DLD1 (cell line): Measurements from ENCODE around the gene FKBP4.

Experiments
- in situ Hi-C: cut with HindIII; loops from 2 replicates; pipeline ENCODE4 v1.10.0; 2017; ENCODE audit warnings: low sequenced_read_pairs

The FKBP4 gene

DNA sequence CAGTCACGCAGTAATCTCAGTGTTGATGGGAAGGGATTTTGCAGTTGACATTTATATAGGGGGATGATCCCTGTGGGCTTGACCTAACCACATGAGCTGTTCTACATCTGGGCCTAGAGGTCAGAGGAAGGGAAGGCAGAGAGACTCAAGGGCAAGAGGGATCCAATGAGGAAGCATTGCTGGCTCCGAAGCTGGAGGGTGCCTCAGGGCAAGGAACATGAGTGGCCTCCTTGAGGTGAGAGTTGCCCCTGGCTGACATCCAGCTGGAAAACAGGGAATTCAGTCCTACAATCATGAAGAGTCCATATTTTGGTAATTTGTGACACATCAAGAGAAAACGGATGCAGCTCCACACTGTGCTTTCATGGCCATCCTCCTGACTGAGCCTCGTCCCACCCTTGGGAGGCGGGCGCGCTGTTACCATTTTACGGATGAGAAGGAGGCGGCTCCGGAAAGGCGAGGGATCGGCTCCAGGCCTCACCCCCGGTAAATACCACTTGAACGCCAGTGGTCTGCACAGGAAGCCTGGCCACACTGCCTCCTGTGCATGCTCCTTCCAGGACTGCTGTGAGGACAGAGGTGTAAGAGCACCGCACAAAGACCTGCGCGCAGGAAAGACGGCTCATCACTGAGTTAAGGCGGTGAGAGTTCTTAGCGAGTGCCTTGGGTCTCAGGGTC is 18.5 kb upstream of the FKBP4 start:
- in situ Hi-C loops = no loop called here

GRCh38 chr12:2779281-2779680 is 15.5 kb upstream of the FKBP4 start:
- in situ Hi-C loops = no loop called here

GRCh38 chr12:2783936-2784600 is 10.7 kb upstream of the FKBP4 start:
- in situ Hi-C loops = no loop called here

GRCh38 chr12:2785017-2785416 is 9.8 kb upstream of the FKBP4 start:
- in situ Hi-C loops = no loop called here

DNA sequence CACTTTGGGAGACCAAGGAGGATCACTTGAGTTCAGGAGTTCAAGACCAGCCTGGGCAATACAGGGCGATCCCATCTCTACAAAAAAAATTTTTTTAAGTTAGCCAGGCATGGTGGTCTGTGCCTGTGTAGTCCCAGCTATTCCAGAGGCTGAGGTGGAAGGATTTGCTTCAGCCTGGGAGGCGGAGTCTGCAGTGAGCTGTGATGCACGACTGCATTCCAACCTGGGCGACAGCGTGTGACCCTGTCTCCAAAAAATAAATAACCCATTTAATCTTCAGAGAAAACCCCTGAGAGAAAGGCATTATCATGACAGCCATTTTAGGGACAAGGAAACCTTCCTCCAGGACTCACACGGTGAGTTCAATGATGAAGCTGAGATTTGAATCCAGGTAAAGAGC is 3.7 kb upstream of the FKBP4 start:
- in situ Hi-C loops = no loop called here

DNA sequence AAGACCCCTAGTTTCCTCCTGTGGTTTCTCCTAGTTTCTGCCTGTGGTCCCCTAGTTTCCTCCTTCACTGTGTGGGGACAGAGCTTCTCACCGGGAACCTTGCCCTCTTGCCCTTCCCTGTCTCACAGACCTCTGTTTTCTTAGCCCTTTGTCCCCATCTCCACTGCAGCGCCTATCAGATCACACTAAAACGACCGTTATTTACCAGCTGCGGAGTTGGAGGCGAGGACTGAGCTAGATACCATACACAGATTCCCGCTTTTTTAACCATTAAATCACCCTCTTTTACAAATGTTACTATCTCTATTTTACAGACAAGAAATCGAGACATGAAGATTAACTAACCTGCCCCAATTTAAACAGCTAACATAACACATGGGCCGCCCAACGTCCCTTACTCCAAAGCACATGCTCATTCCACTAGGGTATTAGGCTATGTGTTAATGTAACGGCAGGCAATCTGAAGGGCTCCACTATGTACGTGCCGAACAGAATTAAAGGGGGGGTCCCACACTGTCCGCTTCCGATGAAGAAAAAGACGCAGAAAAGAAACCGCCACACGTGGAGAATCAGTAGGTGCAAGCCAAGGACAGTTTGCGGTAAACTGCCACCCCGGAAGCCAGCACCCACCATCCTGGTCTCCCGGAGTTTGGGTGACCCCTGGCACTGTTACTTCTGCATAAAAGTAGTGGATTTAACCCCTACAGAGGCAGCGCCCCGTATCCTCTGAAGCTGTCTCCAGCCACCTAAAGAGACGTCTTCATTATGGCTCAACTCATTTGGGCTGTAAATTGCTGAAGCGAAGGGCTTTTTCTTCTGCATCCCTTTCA is 1.9 kb upstream of the FKBP4 start:
- in situ Hi-C loops = no loop called here

DNA sequence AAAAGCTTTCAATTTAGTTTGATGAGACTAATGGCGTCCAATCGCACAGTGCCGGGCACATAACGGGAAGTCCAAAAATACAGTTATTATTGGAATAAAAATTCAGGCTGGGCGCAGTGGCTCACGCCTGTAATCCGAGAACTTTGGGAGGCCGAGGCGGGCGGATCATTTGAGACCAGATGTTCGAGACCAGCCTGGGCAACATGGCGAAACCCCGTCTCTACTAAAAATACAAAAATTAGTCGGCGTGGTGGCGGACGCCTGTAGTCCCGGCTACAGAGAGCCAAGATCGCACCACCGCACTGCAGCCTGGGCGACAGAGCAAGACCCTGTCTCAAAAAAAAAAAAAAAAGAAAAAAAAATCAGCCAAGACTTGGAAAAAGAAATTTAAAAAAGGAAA is 1.2 kb upstream of the FKBP4 start:
- in situ Hi-C loops = no loop called here

DNA sequence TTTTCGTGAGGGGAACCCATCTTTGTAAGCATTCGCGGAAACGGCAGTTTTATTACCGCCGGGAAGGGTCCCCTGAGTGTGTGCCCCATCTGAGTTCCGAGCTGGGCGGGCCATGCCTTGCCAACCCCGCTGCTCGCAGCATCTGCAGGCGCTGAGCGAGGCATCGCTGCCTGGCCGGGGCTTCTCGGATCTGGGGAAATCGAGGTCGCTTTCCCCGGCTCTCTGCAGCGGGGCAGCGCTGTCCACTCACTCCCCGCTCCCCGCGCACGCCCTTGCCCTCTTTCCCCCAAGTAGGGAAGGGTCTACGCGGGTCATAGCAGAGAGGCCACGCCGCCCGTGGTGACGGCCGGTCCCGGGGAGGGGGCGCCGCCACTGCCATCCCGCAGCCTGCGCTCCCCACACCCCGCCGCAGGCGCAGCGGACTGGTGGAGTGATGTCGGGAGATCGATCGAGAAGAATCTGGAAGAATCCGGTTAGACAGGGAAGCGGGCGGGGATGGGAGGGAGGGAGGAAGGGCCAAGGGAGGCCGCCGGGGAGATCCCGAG is 507 bp upstream of the FKBP4 start:
- in situ Hi-C loops = no loop called here

DNA sequence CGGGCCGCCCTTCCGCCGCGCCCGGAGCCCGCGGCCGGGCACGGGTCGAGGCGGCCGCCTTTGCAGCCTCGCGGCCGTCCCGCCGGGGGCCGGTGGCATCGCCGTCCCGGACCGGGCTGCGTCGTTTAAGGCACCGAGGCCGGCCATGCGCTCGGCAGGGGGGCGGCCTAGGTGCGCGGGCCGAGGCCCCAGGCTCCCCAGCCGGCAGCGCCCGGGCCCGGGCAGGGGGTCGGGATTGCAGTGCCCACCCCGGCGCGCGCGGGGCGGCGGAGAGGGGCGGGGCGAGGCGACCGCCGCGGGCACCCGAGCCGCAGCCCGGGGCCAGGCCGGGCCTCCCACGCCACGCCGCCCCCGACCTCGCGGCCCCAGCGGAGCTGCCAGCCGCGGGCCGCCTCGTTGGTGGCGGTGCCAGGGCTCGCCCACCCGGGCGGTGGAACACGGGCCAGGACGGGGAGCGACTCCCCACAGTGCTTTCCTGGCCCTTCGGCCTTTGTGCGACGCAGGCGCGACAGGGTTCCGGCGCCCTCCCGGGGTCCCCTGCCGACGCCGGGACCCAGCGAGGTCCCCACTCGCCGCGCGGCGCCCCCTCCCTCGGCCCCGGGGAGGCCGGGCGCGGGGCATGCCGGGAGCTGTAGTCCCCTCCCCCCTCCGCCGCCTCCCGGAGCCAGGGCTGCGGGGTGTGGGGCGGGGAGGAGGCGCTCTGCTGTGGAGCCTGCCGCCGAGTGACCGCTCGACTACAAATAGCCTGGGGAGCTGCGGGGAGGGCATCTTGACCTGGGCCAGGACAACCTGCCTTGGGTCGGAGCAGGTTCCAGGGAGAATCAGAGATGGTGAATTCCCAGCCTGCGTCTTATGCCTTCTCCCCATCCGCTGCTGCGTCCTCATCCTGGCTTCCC is 769 bp downstream of the FKBP4 start:
- in situ Hi-C loops = no loop called here

GRCh38 chr12:2796187-2796666 is 1.5 kb downstream of the FKBP4 start:
- in situ Hi-C loops = no loop called here

DNA sequence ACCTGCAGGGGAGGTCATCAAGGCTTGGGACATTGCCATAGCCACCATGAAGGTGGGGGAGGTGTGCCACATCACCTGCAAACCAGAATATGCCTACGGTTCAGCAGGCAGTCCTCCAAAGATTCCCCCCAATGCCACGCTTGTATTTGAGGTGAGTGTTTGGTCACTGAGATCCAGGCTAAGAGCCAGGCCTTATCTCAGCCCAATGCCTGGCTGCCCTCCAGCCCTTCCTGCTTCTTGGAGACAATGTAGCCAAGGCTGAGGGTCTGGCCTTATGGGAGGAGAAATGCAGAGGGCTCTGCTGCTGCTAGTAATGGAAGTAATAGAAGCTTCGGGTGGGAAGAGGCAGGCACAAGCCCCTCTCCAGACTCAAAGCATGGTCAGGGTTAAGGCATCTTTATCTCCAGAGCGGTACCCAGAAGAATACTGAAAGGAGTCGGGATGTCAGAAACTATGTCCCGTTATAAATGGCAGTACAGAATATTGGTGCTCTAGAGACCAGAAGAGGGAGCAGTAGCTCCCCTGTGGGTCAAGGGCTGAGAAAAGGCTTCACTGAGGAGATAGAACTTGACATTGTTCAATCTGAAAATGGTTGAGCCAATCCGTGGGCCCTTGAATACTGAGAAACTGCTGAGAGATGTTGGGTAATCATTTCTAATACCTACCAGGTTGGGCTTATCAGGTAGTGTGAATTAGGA is 3.1 kb downstream of the FKBP4 start:
- in situ Hi-C loops = no loop called here

DNA sequence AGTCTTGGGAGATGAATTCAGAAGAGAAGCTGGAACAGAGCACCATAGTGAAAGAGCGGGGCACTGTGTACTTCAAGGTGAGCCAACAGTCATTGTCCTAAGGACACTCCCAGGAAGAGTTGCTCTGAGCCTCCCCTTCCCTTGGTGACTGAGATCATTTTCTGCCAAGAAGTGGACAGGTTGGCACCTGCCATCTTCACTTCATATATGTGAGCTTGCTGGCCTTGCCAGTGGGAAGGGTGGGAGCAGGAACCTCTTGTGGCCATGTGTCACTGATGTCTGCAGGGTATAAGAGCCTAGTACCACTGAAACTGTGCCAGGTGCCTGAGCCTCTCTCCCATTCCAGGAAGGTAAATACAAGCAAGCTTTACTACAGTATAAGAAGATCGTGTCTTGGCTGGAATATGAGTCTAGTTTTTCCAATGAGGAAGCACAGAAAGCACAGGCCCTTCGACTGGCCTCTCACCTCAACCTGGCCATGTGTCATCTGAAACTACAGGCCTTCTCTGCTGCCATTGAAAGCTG is 5.3 kb downstream of the FKBP4 start:
- in situ Hi-C loops = no loop called here

DNA sequence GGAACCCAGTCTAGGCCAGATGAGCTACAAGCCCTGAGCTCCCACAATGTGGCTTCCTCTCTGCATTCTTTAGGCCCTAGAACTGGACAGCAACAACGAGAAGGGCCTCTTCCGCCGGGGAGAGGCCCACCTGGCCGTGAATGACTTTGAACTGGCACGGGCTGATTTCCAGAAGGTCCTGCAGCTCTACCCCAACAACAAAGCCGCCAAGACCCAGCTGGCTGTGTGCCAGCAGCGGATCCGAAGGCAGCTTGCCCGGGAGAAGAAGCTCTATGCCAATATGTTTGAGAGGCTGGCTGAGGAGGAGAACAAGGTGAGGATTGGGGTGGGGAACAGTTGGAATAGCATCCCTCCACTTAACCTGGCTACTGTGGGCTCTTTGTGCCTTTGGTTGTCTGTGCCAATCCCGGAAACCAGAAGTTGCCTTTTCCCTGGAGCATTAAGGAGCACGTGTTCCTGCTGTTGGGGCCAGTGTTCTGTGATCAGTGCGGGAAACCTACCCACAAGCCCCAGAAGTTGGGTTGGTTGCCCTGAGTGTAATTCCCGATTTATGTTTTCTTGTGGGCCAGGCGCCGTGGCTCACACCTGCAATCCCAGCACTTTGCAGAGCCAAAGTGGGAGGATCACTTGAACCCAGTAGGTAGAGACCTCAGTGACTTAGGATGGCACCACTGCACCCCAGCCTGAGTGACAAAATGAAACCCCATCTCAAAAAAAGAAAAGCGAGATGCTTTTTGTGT is 6.4 kb downstream of the FKBP4 start:
- in situ Hi-C loops = no loop called here

GRCh38 chr12:2803635-2804392 is 9.0 kb downstream of the FKBP4 start:
- in situ Hi-C loops = no loop called here

DNA sequence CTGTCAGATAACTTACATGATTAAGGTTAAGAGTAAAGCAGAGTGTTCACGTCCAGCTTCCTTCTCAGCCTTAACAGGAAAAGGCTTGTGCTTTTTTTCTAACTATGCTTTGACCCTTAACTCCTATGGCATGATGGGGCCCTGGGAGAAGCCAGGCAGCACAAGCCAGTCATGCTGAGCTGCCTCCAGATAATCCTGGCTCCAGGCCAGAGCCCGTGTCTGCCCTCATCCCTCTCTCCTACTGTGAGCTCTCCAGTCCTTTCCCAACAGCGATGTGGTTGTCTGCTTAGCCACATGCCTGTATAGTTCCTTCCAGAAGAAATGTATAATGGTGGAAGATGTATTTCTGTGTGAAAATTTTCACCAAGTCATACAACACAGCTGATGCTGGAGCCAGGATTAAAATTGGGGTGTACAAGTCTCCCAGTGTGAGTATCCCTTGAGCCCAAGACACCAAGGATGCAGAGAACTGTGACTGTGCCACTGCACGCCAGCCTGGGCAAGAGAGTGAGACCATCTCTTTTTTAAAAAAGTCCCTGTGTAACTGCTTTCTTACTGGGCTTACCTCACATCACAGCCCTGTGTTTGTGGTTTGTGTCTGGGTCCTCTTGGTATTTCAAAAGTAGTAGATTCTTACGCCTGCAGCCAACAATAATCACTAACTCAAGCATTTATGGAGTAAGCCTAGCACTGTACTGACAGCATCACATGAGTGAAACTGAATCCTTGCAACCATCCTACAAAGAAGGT is 9.8 kb downstream of the FKBP4 start:
- in situ Hi-C loops = no loop called here

GRCh38 chr12:2805143-2805520 is 10.4 kb downstream of the FKBP4 start:
- in situ Hi-C loops = no loop called here

DNA sequence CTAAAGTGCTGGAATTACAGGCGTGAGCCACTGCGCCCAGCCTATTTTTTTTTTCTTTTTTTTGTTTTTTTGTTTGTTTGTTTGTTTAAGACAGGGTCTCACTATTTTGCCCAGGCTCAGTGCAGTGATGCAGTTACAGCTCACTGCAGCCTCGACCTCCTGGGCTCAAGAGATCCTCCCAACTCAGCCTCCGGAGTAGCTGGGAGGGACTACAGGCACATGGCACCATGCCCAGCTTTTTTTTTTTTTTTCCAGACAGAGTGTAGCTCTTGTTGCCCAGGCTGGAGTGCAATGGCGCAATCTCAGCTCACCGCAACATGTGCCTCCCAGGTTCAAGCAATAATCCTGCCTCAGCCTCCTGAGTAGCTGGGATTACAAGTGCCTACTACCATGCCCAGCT is 11.9 kb downstream of the FKBP4 start:
- in situ Hi-C loops = no loop called here

DNA sequence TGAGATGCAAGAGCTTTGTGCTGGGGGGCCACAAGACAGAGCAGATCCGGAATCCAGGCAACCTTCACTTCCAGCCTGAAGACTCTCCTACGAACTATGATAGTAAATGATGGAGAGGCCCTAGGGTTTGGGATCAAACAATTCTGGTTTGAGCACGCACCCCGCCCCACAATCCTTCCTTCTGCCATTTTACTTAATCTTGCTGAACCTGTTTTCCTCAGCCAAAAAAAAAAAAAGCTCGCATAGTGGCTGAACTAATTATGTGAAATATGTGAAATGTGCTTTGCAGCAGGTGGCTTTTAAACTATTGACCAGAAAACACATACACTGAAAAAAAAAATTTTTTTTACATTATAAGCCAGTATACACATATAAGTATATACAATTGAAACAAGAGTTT is 17.0 kb downstream of the FKBP4 start:
- in situ Hi-C loops = no loop called here
